WTC11 (cell line): ENCODE data around the gene CROCC.
"Not testable (repeated sequence)": the region's sequence is repeated elsewhere in the genome, so short reads cannot be mapped to it uniquely, and the experiment has no call there.

Source experiments
- CTCF ChIP-seq: fragments of 200-600 bp; IDR thresholded peaks from 2 replicates; pipeline ENCODE4 v1.8.0; 2022; ENCODE audit warnings: antibody characterized with exemption
- PRDM15 ChIP-seq: sonication (generic); formaldehyde crosslinking; IDR thresholded peaks from 2 replicates; pipeline ENCODE4 v1.8.0; 2022; ENCODE audit warnings: missing genetic modification reagents
- TP53 ChIP-seq: sonication (generic); formaldehyde crosslinking; IDR thresholded peaks from 2 replicates; pipeline ENCODE4 v1.8.1; 2023; ENCODE audit warnings: mild to moderate bottlenecking, missing genetic modification reagents

DNA sequence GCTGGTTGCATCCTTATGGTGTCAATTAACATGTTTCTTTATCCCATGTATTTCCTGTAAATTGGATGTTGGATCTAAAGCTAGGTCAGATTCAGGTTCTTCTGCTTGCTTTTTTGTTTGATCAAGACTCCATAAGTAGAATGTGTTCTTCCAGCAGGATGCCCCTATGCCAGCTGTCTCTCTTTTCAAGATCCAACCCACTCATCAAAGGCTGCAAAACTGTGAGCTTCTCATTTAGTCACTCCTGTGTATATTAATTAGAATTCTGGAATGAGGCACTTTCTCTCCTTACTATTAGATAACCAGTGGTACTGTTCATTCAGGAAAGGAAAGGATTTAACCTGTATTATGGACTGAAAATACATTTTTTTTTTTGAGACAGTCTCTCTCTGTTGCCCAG, 12.2 kb downstream of the CROCC start:
- not testable (repeated sequence) for TF ChIP-seq TP53 (CRISPR knock-in tag); CTCF; PRDM15
